K562 (cell line): ENCODE results near the gene DDR1. TPM values are rescaled to one million over a fixed set of nuclear protein-coding genes. Genes with fewer than 3 reads are reported as not detected.
A peak's percentile ranks its signal among the peaks of the same experiment; 100 is the strongest.

Experiments used
- BMI1 ChIP-seq: fragments of 150-350 bp; IDR thresholded peaks from 2 replicates; pipeline ENCODE4 v1.6.1; 2014; ENCODE audit warnings: low read length
- CBFA2T3 ChIP-seq: fragments of 450-650 bp; IDR thresholded peaks from 2 replicates; pipeline ENCODE4 v1.6.1; 2017
- CHD4 ChIP-seq: fragments of 200-600 bp; sonication (generic); IDR thresholded peaks from 3 replicates; pipeline ENCODE4 v1.6.1; 2012; ENCODE audit warnings: low read depth, mild to moderate bottlenecking, mixed read lengths, low read length, inconsistent platforms; ENCODE audit not compliant: insufficient read depth, insufficient replicate concordance, poor library complexity, severe bottlenecking
- DACH1 ChIP-seq: fragments of 450-650 bp; IDR thresholded peaks from 2 replicates; pipeline ENCODE4 v1.6.1; 2018; ENCODE audit not compliant: partially characterized antibody
- ETV1 ChIP-seq: fragments of 450-650 bp; conservative IDR thresholded peaks from 2 replicates; pipeline ENCODE4 v1.6.1; 2016; ENCODE audit warnings: missing genetic modification characterization, control low read depth, low read depth, missing compliant biosample characterization
- FOXA3 ChIP-seq, 2 experiments: fragments of 450-650 bp in 1 of 2; sonication (generic) in 1 of 2; formaldehyde crosslinking; IDR thresholded peaks in 1 of 2; conservative IDR thresholded peaks in 1 of 2; 2 replicates each; pipeline versions ENCODE4 v1.4.0 to v1.8.0; 2020 to 2022; ENCODE audit warnings: mild to moderate bottlenecking in 2 of 2, missing genetic modification reagents in 1 of 2
- HINFP ChIP-seq: fragments of 450-650 bp; conservative IDR thresholded peaks from 2 replicates; pipeline ENCODE4 v1.6.1; 2016; ENCODE audit warnings: missing genetic modification characterization, low read depth, mild to moderate bottlenecking, control low read depth, missing compliant biosample characterization
- HMG20B ChIP-seq: fragments of 250-450 bp; sonication (Bioruptor Pico); IDR thresholded peaks from 2 replicates; pipeline ENCODE4 v1.5.0; 2021; ENCODE audit warnings: mild to moderate bottlenecking
- HNRNPH1 ChIP-seq: fragments of 200-400 bp; formaldehyde crosslinking; optimal IDR thresholded peaks from 2 replicates; pipeline ENCODE3; 2017; ENCODE audit warnings: low read depth, mild to moderate bottlenecking, low read length, moderate library complexity
- MNT ChIP-seq, 2 experiments: fragments of 450-650 bp; conservative IDR thresholded peaks; 2 replicates each; pipeline ENCODE4 v1.6.1; 2017; ENCODE audit warnings: mild to moderate bottlenecking in 2 of 2, moderate library complexity in 2 of 2
- NFXL1 ChIP-seq: fragments of 450-650 bp; formaldehyde crosslinking; IDR thresholded peaks from 2 replicates; pipeline ENCODE4 v1.4.0; 2021; ENCODE audit warnings: mild to moderate bottlenecking
- PHB2 ChIP-seq: fragments of 450-650 bp; IDR thresholded peaks from 2 replicates; pipeline ENCODE4 v1.6.1; 2017; ENCODE audit warnings: low read depth
- RBM14 ChIP-seq: fragments of 200-400 bp; formaldehyde crosslinking; IDR thresholded peaks from 2 replicates; pipeline ENCODE4 v1.6.1; 2018; ENCODE audit warnings: low read depth, mild to moderate bottlenecking, low read length, moderate library complexity, borderline replicate concordance; ENCODE audit not compliant: insufficient read depth
- RNF219 ChIP-seq: fragments of 250-450 bp; sonication (Bioruptor Pico); IDR thresholded peaks from 2 replicates; pipeline ENCODE4 v1.5.0; 2022; ENCODE audit warnings: mild to moderate bottlenecking
- TCFL5 ChIP-seq: fragments of 250-450 bp; sonication (Bioruptor Pico); conservative IDR thresholded peaks from 2 replicates; pipeline ENCODE4 v1.6.1; 2021; ENCODE audit warnings: mild to moderate bottlenecking, moderate library complexity, matching md5 sums
- TFAP4 ChIP-seq: sonication (generic); formaldehyde crosslinking; IDR thresholded peaks from 2 replicates; pipeline ENCODE4 v1.8.0; 2022; ENCODE audit warnings: missing genetic modification reagents, mild to moderate bottlenecking, moderate library complexity, borderline replicate concordance
- U2AF1 ChIP-seq: fragments of 200-400 bp; formaldehyde crosslinking; optimal IDR thresholded peaks from 2 replicates; pipeline ENCODE3; 2017; ENCODE audit warnings: mild to moderate bottlenecking, low read depth, low read length, moderate library complexity
- ZFP1 ChIP-seq: fragments of 450-650 bp; formaldehyde crosslinking; IDR thresholded peaks from 2 replicates; pipeline ENCODE4 v1.4.0; 2020; ENCODE audit warnings: mild to moderate bottlenecking, mixed read lengths
- ZNF12 ChIP-seq: sonication (generic); formaldehyde crosslinking; IDR thresholded peaks from 2 replicates; pipeline ENCODE4 v1.4.0; 2020; ENCODE audit warnings: mild to moderate bottlenecking, missing genetic modification reagents
- ZNF212 ChIP-seq: fragments of 450-650 bp; formaldehyde crosslinking; IDR thresholded peaks from 2 replicates; pipeline ENCODE4 v1.4.0; 2020; ENCODE audit warnings: mild to moderate bottlenecking
- ZNF24 ChIP-seq: fragments of 450-650 bp; IDR thresholded peaks from 2 replicates; pipeline ENCODE4 v1.6.1; 2016
- ZNF263 ChIP-seq: sonication (generic); formaldehyde crosslinking; IDR thresholded peaks from 2 replicates; pipeline ENCODE4 v1.8.0; 2022; ENCODE audit warnings: mild to moderate bottlenecking, missing genetic modification reagents, borderline replicate concordance
- ZNF347 ChIP-seq: fragments of 450-650 bp; formaldehyde crosslinking; IDR thresholded peaks from 2 replicates; pipeline ENCODE4 v1.4.0; 2020; ENCODE audit warnings: low read depth, mild to moderate bottlenecking, moderate library complexity
- ZNF780A ChIP-seq: fragments of 250-450 bp; sonication (Bioruptor Pico); IDR thresholded peaks from 2 replicates; pipeline ENCODE4 v1.5.0; 2021; ENCODE audit warnings: mild to moderate bottlenecking
- ZSCAN32 ChIP-seq: fragments of 450-650 bp; formaldehyde crosslinking; IDR thresholded peaks from 2 replicates; pipeline ENCODE4 v1.4.0; 2020; ENCODE audit warnings: mild to moderate bottlenecking, moderate library complexity
- polyA plus RNA-seq, 8 experiments: library from polyadenylated mRNA; depleted of rRNA in 4 of 8; stranded (reverse) in 5 of 8; unstranded in 3 of 8; fragments of >200 nt; fragmentation: Nextera tagmentation in 2 of 8; fragmentation: Illumina TruSeq in 1 of 8; extraction: Ambion mirVana in 2 of 8; extraction: Trizol in 1 of 8; gene quantifications; 2 replicates each; pipeline versions ENCODE4 v1.2.1 to v1.2.3, GENCODE V29; 2011 to 2014; ENCODE audit warnings: inconsistent platforms in 1 of 8, missing spikeins in 1 of 8
- total RNA-seq, 7 experiments: library from RNA; depleted of rRNA in 6 of 7; stranded (reverse); fragments of >200 nt in 6 of 7; fragmentation: Illumina TruSeq in 2 of 7; extraction: Trizol in 2 of 7; gene quantifications; 2 replicates each; pipeline versions ENCODE4 v1.2.1 to v1.2.3, GENCODE V29; 2011 to 2021; ENCODE audit warnings: low replicate concordance in 1 of 7

The DDR1 gene
- total and polyA plus RNA-seq, 9 of the 15 experiments (the other 6 are each of a cell fraction or from before 2014, with no cell fraction given): 1.4 to 44.6 (median 12.2) TPM

- TF ChIP-seq HNRNPH1 (no peak), HINFP (tag) (peak; percentile 91), ZNF12 (peak; percentile 87), CHD4 (no peak), CBFA2T3 (no peak), TCFL5 (CRISPR knock-in tag) (peak; percentile 84), ZNF24 (no peak), ZNF212 (CRISPR knock-in tag) (no peak), U2AF1 (no peak), ZNF780A (CRISPR knock-in tag) (no peak), ZNF263 (CRISPR knock-in tag) (no peak), PHB2 (no peak), BMI1 (no peak), DACH1 (no peak), TFAP4 (CRISPR knock-in tag) (no peak), ZSCAN32 (CRISPR knock-in tag) (no peak), NFXL1 (CRISPR knock-in tag) (0 out of 2 replicates have a peak, but pooled peaks have one; percentile 51), RNF219 (CRISPR knock-in tag) (no peak), ZFP1 (CRISPR knock-in tag) (no peak), ETV1 (peak; percentile 72), MNT (conservative IDR thresholded peaks at IDR 0.05) (no peak), FOXA3 (CRISPR knock-in tag; conservative IDR thresholded peaks at IDR 0.05 in 1 of 2, IDR thresholded peaks at IDR 0.05 in 1 of 2) (0 out of 4 replicates have a peak, but pooled peaks of 1 of the 2 experiments have one; percentile 17), HMG20B (CRISPR knock-in tag) (no peak), ZNF347 (no peak), RBM14 (no peak)
Observed at GRCh38 chr6:30837870-30838269, 46.4 kb upstream of the DDR1 start (continued).
